Mesenchymal stem cell (in vitro differentiated cells and primary cell): Measurements from ENCODE around the gene GRM5.

ENCODE experiments used
- DNase-seq: peaks from one replicate; pipeline ENCODE4 v3.0.0-alpha.2; 2013
- H2AFZ ChIP-seq: one replicate; pipeline ENCODE4 v1.6.1; 2013; ENCODE audit warnings: low read depth, mild to moderate bottlenecking, control low read depth, inconsistent platforms, low read length, moderate library complexity
- H2AK5ac ChIP-seq: 2 replicates; pipeline ENCODE4 v1.6.1; 2013; ENCODE audit warnings: low read length, moderate library complexity, mild to moderate bottlenecking, inconsistent platforms; ENCODE audit not compliant: severe bottlenecking
- H2BK120ac ChIP-seq: one replicate; pipeline ENCODE4 v1.6.1; 2013; ENCODE audit warnings: low read depth, mild to moderate bottlenecking, inconsistent platforms, low read length, moderate library complexity
- H2BK12ac ChIP-seq, 2 experiments: one replicate each; pipeline ENCODE4 v1.6.1; 2013; ENCODE audit warnings: inconsistent platforms in 2 of 2, low read length in 2 of 2, mild to moderate bottlenecking in 2 of 2, moderate library complexity in 2 of 2, control low read depth in 1 of 2
- H2BK15ac ChIP-seq: one replicate; pipeline ENCODE4 v1.6.1; 2013; ENCODE audit warnings: mild to moderate bottlenecking, low read depth, inconsistent platforms; ENCODE audit not compliant: poor library complexity, severe bottlenecking
- H2BK5ac ChIP-seq: 2 replicates; pipeline ENCODE4 v1.6.1; 2013; ENCODE audit warnings: low read depth, mild to moderate bottlenecking, low read length, control low read depth, inconsistent platforms; ENCODE audit not compliant: poor library complexity, severe bottlenecking
- H3K14ac ChIP-seq, 2 experiments: one replicate each; pipeline ENCODE4 v1.6.1; 2013; ENCODE audit warnings: inconsistent platforms in 2 of 2, low read length in 2 of 2, control low read depth in 1 of 2, mild to moderate bottlenecking in 1 of 2, moderate library complexity in 1 of 2
- H3K18ac ChIP-seq, 2 experiments: one replicate each; pipeline ENCODE4 v1.6.1; 2013; ENCODE audit warnings: inconsistent platforms in 2 of 2, low read length in 2 of 2, control low read depth in 1 of 2, low read depth in 1 of 2, mild to moderate bottlenecking in 1 of 2
- H3K23ac ChIP-seq, 2 experiments: one replicate each; pipeline ENCODE4 v1.6.1; 2013; ENCODE audit warnings: inconsistent platforms in 2 of 2, low read length in 2 of 2, mild to moderate bottlenecking in 2 of 2, moderate library complexity in 2 of 2, control low read depth in 1 of 2
- H3K27ac ChIP-seq: 2 replicates; pipeline ENCODE4 v1.5.1; 2013; ENCODE audit warnings: mild to moderate bottlenecking, moderate library complexity, low read length, control low read depth, inconsistent platforms; ENCODE audit not compliant: poor library complexity, severe bottlenecking
- H3K27me3 ChIP-seq, 2 experiments: 2 replicates each; pipeline versions ENCODE4 v1.6.1 to v1.7.0; 2013; ENCODE audit warnings: low read length in 2 of 2, mild to moderate bottlenecking in 2 of 2, moderate library complexity in 2 of 2, control low read depth in 1 of 2, inconsistent platforms in 1 of 2; ENCODE audit not compliant: control insufficient read depth in 1 of 2, insufficient read depth in 1 of 2
- H3K36me3 ChIP-seq, 2 experiments: 2 replicates each; pipeline versions ENCODE4 v1.6.1 to v1.7.0; 2013; ENCODE audit warnings: low read length in 2 of 2, control low read depth in 1 of 2, inconsistent platforms in 1 of 2, low read depth in 1 of 2, mild to moderate bottlenecking in 1 of 2; ENCODE audit not compliant: insufficient read depth in 2 of 2, control insufficient read depth in 1 of 2
- H3K4ac ChIP-seq, 2 experiments: one replicate each; pipeline ENCODE4 v1.6.1; 2013; ENCODE audit warnings: inconsistent platforms in 2 of 2, low read length in 2 of 2, mild to moderate bottlenecking in 2 of 2, moderate library complexity in 2 of 2, control low read depth in 1 of 2, low read depth in 1 of 2
- H3K4me1 ChIP-seq: 2 replicates; pipeline ENCODE4 v1.6.1; 2013; ENCODE audit warnings: low read depth, low read length, control low read depth; ENCODE audit not compliant: control insufficient read depth, insufficient read depth
- H3K4me2 ChIP-seq: 2 replicates; pipeline ENCODE4 v1.6.1; 2013; ENCODE audit warnings: low read length, mild to moderate bottlenecking, inconsistent platforms; ENCODE audit not compliant: poor library complexity, severe bottlenecking
- H3K4me3 ChIP-seq, 2 experiments: 2 replicates each; pipeline versions ENCODE4 v1.5.1 to v1.7.0; 2013; ENCODE audit warnings: low read length in 2 of 2, mild to moderate bottlenecking in 2 of 2, control low read depth in 1 of 2, low read depth in 1 of 2; ENCODE audit not compliant: insufficient read depth in 1 of 2
- H3K79me1 ChIP-seq: replicated peaks from 2 replicates; pipeline ENCODE4 v1.6.1; 2013; ENCODE audit warnings: mild to moderate bottlenecking, control low read depth, low read length, inconsistent platforms; ENCODE audit not compliant: poor library complexity, severe bottlenecking
- H3K9ac ChIP-seq: 2 replicates; pipeline ENCODE4 v1.7.0; 2013; ENCODE audit warnings: mild to moderate bottlenecking, low read length, moderate library complexity
- H3K9me3 ChIP-seq: 2 replicates; pipeline ENCODE4 v1.7.0; 2013; ENCODE audit warnings: mild to moderate bottlenecking, low read length; ENCODE audit not compliant: control insufficient read depth
- H4K8ac ChIP-seq: one replicate; pipeline ENCODE4 v1.6.1; 2013; ENCODE audit warnings: inconsistent platforms, mild to moderate bottlenecking, low read length, moderate library complexity
- H4K91ac ChIP-seq: one replicate; pipeline ENCODE4 v1.6.1; 2013; ENCODE audit warnings: mild to moderate bottlenecking, low read length, inconsistent platforms
- WGBS: methylation state at CpG from one replicate; pipeline ENCODE4 v1.1.7; 2013; ENCODE audit warnings: mixed read lengths; 5-methylcytosine and 5-hydroxymethylcytosine counted together

The GRM5 gene

DNA sequence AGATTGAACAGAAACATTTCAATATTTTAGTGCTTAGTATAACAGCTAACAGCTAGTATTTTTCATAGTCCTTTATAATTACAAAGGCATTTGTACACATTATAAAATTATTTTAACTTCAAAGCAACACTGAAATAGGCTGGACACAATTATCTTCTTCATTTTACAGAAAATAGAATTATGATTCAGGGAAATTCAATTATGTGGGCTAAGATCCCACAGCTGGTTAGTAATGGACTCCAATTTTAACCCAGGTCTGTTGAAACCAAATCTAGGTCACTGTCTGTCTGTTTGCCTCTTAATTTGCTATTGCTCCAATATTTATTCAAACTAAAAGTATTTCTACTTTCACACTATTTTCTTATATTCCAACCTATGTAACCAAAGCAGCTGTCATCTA, 574.1 kb downstream of the GRM5 start:
- Histone ChIP-seq H3K79me1 (no peaks in the 10 kb centered on the region), H2AFZ (no peak overlapping the region), H2BK12ac (no peak overlapping the region), H3K27ac (no peak overlapping the region), H4K8ac (no peak overlapping the region), H3K9me3 (no peaks in the 10 kb centered on the region), H3K18ac (no peak overlapping the region), H2BK15ac (no peak overlapping the region), H3K4me3 (no peak overlapping the region), H3K9ac (no peak overlapping the region), H3K4ac (no peak overlapping the region), H3K23ac (no peak overlapping the region), H3K4me2 (no peak overlapping the region), H2AK5ac (no peak overlapping the region), H3K4me1 (no peaks in the 10 kb centered on the region), H2BK120ac (no peak overlapping the region), H4K91ac (no peak overlapping the region), H3K27me3 (no peaks in the 10 kb centered on the region), H2BK5ac (no peak overlapping the region), H3K14ac (no peak overlapping the region), H3K36me3 (no peaks in the 10 kb centered on the region)
- no peak for DNase-seq

DNA sequence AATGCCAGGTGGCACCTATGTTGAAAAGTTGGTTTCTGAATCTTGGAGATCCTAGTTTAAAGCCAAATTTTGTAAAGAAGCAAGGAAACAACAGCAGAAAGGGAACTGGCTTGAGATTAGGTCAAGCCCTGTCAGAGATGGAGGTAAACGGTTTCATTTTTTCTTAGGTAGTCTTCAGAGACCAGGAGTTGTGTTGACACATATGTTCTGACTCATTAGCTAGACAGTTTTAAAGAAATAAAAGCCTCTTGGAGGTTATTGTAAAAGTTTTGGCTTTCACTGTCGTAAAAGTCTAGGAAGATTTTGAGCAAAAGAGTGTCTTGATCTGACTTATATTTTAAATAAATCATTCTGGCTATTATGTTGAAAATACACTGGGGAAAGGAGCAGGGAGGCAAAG, 576.8 kb downstream of the GRM5 start:
- DNase-seq, result no peak
- Histone ChIP-seq H3K18ac (no peak overlapping the region), H3K4ac (no peak overlapping the region), H3K27me3 (no peaks in the 10 kb centered on the region), H3K14ac (no peak overlapping the region), H3K9me3 (no peaks in the 10 kb centered on the region), H2BK120ac (no peak overlapping the region), H3K9ac (no peak overlapping the region), H2BK15ac (no peak overlapping the region), H3K4me1 (no peaks in the 10 kb centered on the region), H2BK12ac (no peak overlapping the region), H3K27ac (no peak overlapping the region), H3K79me1 (no peaks in the 10 kb centered on the region), H2BK5ac (no peak overlapping the region), H2AFZ (no peak overlapping the region), H2AK5ac (no peak overlapping the region), H4K91ac (no peak overlapping the region), H3K23ac (no peak overlapping the region), H3K36me3 (no peaks in the 10 kb centered on the region), H4K8ac (no peak overlapping the region), H3K4me3 (no peak overlapping the region), H3K4me2 (no peak overlapping the region)
- WGBS, result 75% methylated on average over 2 of the region's 2 CpGs

DNA sequence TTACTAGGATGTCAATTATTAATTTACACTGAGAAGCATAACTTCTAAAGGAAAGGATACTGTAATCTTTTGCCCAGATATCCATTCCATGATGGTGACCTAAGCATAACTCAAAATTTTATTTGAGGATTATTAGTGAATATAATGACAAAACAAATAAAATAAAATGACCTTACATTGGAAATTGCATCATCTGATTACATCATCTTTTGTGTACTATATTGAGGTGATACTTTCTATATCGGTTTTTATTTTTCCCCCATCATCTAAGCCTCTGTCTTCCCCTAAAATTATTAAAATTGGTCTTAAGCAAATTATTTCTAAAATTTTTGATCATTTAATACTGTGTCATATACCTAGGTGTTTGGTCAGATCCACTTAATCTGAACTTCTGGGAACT, 578.1 kb downstream of the GRM5 start:
- no peak overlapping the region for H3K4ac ChIP-seq
- H3K18ac ChIP-seq, result no peak overlapping the region
- H2BK12ac ChIP-seq, result no peak overlapping the region
- H3K79me1 ChIP-seq, result no peaks in the 10 kb centered on the region
- no peaks in the 10 kb centered on the region for H3K9me3 ChIP-seq
- no peak overlapping the region for H2BK5ac ChIP-seq
- no CpG with 5 or more reads among the region's 1 CpG for WGBS
- no peak overlapping the region for H3K23ac ChIP-seq
- H2BK120ac ChIP-seq, result no peak overlapping the region
- no peak overlapping the region for H4K8ac ChIP-seq
- H2BK15ac ChIP-seq, result no peak overlapping the region
- H3K27ac ChIP-seq, result no peak overlapping the region
- H3K4me2 ChIP-seq, result no peak overlapping the region
- no peaks in the 10 kb centered on the region for H3K36me3 ChIP-seq
- DNase-seq, result no peak
- no peak overlapping the region for H2AK5ac ChIP-seq
- no peaks in the 10 kb centered on the region for H3K27me3 ChIP-seq
- H3K9ac ChIP-seq, result no peak overlapping the region
- H2AFZ ChIP-seq, result no peak overlapping the region
- no peak overlapping the region for H3K14ac ChIP-seq
- H3K4me1 ChIP-seq, result no peaks in the 10 kb centered on the region
- no peak overlapping the region for H3K4me3 ChIP-seq
- H4K91ac ChIP-seq, result no peak overlapping the region

DNA sequence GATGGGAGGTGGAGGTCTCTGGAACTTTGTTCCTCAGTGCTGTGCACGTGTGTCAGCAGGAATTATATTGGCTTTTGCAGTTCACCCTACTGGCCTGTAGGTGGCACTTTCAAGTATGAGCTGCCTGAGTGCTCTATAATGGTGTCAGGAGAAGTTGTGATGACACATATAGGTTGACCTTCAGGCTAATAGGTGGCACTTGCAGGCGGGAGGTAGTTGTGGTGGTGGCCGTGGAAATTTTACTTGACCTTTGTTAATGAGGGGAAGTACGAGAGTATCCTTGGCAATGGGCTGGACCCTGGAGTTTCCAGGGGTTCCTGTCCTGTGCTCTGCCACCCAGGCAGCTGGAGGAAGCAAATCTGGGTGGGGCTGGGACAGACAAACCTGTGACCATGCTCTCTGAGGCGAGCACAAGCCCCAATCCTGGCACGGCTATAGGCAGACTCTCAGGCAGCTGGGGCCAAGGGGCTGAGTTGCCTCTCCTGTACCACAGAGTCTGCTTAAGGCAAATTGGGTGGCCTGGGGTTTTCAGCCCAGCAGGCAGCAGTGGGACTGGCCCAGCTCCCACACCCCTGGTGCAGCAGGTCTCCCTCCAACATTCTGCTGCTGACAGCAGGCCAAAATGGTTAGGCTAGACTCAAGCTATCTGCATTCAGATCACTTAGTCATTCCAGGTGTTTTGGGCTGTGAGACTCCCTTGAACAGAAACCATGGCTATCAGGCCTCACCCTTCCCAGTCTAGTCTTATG, 580.7 kb downstream of the GRM5 start:
- Histone ChIP-seq H2BK15ac (no peak overlapping the region), H3K36me3 (no peaks in the 10 kb centered on the region), H3K23ac (no peak overlapping the region), H2AK5ac (no peak overlapping the region), H3K27ac (no peak overlapping the region), H3K27me3 (no peaks in the 10 kb centered on the region), H3K9me3 (no peaks in the 10 kb centered on the region), H4K8ac (no peak overlapping the region), H3K4me3 (no peak overlapping the region), H3K4me1 (no peaks in the 10 kb centered on the region), H2AFZ (no peak overlapping the region), H2BK12ac (peak overlapping the region in 1 of 2 experiments; percentile 16), H4K91ac (no peak overlapping the region), H3K4me2 (no peak overlapping the region), H3K14ac (no peak overlapping the region), H2BK5ac (no peak overlapping the region), H2BK120ac (no peak overlapping the region), H3K4ac (no peak overlapping the region), H3K79me1 (no peaks in the 10 kb centered on the region), H3K18ac (no peak overlapping the region), H3K9ac (no peak overlapping the region)
- WGBS, result 74% methylated on average over 6 of the region's 6 CpGs
- DNase-seq, result peak; percentile 36
